ENCODE results near the gene MEIOB. TPM values are rescaled to one million over a fixed set of nuclear protein-coding genes. Genes with fewer than 3 reads are reported as not detected.

MEIOB gene
- total RNA-seq, 1 donor from 2014 or later, result not detected

DNA sequence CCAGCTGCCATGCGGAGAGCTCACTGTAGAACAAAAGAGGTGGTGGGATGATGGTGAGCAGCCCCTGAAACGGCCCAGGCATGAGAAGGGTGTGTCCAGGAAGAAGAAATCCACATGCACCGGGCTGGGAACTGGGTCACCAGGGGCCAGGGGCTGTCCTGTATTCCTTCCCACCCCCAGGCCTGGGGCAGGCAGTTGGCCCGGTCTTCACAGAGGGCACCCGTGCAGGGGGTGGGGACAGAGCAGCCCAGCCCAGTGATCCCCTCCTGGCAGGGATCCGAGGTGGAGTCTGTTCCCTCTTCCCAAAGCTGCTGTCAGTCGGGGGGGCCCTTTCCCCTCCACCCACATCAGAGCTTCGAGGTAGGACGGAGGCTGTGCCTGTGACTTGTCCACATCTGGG, 37.0 kb upstream of the MEIOB start:
- Mint-ChIP-seq H3K27ac (no peak overlapping the region), H3K4me1 (no peaks in the 10 kb centered on the region), H3K4me3 (no peak overlapping the region), H3K27me3 (ENCODE audit: low read depth) (peaks cover 16% of the 10 kb centered on the region), H3K36me3 (no peaks in the 10 kb centered on the region), H3K9me3 (no peaks in the 10 kb centered on the region)
- TF ChIP-seq CTCF (IDR thresholded peaks at IDR 0.05; ENCODE audit: unreplicated experiment), result no peak
- no peak for DNase-seq (ENCODE audit: low spot score in 2 of 2, unreplicated experiment in 2 of 2)

DNA sequence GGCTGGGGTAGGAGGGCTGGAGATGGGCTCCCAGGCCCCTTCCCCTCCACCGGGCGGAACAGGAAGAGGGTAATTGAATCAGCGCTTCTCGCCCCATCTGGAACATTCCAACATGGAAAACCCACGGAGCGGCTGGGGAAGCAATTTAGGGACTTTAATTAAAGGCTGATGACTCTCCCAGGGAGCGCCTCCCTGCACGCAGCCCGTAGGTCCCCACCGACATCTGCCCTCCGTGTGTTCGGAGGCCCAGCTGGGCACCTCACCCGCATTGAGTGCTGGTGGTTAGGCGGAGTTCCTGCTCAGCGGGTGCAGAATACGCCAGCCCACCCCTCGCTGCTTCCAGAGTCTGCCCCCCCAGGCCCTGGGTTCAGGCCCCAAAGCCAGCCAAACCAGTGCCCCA, 36.2 kb upstream of the MEIOB start:
- peaks cover 13% of the 10 kb centered on the region for H3K27me3 Mint-ChIP-seq (ENCODE audit: low read depth)
- H3K9me3 Mint-ChIP-seq, result no peaks in the 10 kb centered on the region
- H3K27ac Mint-ChIP-seq, result no peak overlapping the region
- TF ChIP-seq CTCF (IDR thresholded peaks at IDR 0.05; ENCODE audit: unreplicated experiment), result no peak
- no peak overlapping the region for H3K4me3 Mint-ChIP-seq
- DNase-seq (ENCODE audit: low spot score in 2 of 2, unreplicated experiment in 2 of 2), result no peak
- H3K36me3 Mint-ChIP-seq, result no peaks in the 10 kb centered on the region
- H3K4me1 Mint-ChIP-seq, result no peaks in the 10 kb centered on the region

DNA sequence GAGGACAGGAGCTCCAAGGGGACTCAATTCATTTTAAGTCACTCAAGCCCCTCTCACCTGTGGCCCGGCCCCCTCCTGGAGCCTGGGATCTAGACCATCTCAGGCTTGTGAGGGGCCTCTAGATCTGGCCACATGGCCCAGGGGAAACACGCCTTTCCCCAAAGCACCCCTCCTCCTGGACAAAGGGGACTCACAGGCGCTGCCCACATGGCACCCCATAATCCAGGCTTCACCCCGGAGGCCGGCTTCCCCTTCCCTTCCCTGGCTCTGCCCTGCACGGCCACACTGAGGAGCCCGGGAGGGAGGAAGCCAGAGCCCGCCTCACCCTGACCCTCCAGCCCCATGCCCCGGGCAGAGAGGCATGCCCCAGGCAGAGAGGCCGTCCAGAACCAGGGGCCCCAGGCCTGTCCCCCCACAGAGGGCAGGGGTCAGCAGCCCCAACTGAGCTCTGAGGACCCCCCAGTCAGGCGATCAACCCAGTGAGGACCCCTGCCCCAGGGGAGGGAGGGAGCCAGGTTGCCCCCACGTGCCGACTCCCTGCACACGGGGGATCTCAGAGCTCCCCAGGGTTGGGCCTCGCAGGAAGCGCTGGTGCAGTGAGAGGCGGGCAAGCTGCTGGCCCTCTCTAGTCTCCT, 35.4 kb upstream of the MEIOB start:
- DNase-seq (ENCODE audit: low spot score in 2 of 2, unreplicated experiment in 2 of 2), result no peak
- peaks cover 16% of the 10 kb centered on the region for H3K27me3 Mint-ChIP-seq (ENCODE audit: low read depth)

GRCh38 chr16:1906846-1907165, 34.8 kb upstream of the MEIOB start:
- H3K27me3 Mint-ChIP-seq (ENCODE audit: low read depth), result peaks cover 16% of the 10 kb centered on the region
- no peaks in the 10 kb centered on the region for H3K4me1 Mint-ChIP-seq
- no peak for DNase-seq (ENCODE audit: low spot score in 2 of 2, unreplicated experiment in 2 of 2)
- no peaks in the 10 kb centered on the region for H3K9me3 Mint-ChIP-seq
- TF ChIP-seq CTCF (IDR thresholded peaks at IDR 0.05; ENCODE audit: unreplicated experiment), result no peak
- no peak overlapping the region for H3K27ac Mint-ChIP-seq
- no peak overlapping the region for H3K4me3 Mint-ChIP-seq
- H3K36me3 Mint-ChIP-seq, result no peaks in the 10 kb centered on the region

More for the DNA sequence above, 35.4 kb upstream of the MEIOB start:
- Mint-ChIP-seq H3K27ac (no peak overlapping the region), H3K4me3 (no peak overlapping the region), H3K9me3 (no peaks in the 10 kb centered on the region), H3K4me1 (no peaks in the 10 kb centered on the region), H3K36me3 (no peaks in the 10 kb centered on the region)
- TF ChIP-seq CTCF (IDR thresholded peaks at IDR 0.05; ENCODE audit: unreplicated experiment), result no peak

GRCh38 chr16:1906055-1906845, 34.3 kb upstream of the MEIOB start:
- Mint-ChIP-seq H3K4me1 (no peaks in the 10 kb centered on the region), H3K27me3 (ENCODE audit: low read depth) (peaks cover 16% of the 10 kb centered on the region), H3K27ac (no peak overlapping the region), H3K4me3 (no peak overlapping the region), H3K9me3 (no peaks in the 10 kb centered on the region), H3K36me3 (no peaks in the 10 kb centered on the region)
- no peak for DNase-seq (ENCODE audit: low spot score in 2 of 2, unreplicated experiment in 2 of 2)
- TF ChIP-seq CTCF (IDR thresholded peaks at IDR 0.05; ENCODE audit: unreplicated experiment), result no peak

All from mesothelial cell of epicardium (in vitro differentiated cells).